BLaER1 (cell line): ENCODE data around the gene SFT2D3.
A peak's percentile ranks its signal among the peaks of the same experiment; 100 is the strongest.

Source experiments
- H3K27ac ChIP-seq: shearing (Covaris generic); formaldehyde crosslinking; 2 replicates; pipeline ENCODE4 v1.8.1; 2022
- H3K27me3 ChIP-seq: shearing (Covaris generic); formaldehyde crosslinking; 2 replicates; pipeline ENCODE4 v1.8.1; 2022
- H3K36me3 ChIP-seq: shearing (Covaris generic); formaldehyde crosslinking; 2 replicates; pipeline ENCODE4 v1.8.1; 2022
- H3K4me1 ChIP-seq: shearing (Covaris generic); formaldehyde crosslinking; 2 replicates; pipeline ENCODE4 v1.8.1; 2022
- H3K4me2 ChIP-seq: shearing (Covaris generic); formaldehyde crosslinking; 2 replicates; pipeline ENCODE4 v1.8.1; 2022
- H3K4me3 ChIP-seq: shearing (Covaris generic); formaldehyde crosslinking; 2 replicates; pipeline ENCODE4 v1.8.1; 2022
- H3K9ac ChIP-seq: shearing (Covaris generic); formaldehyde crosslinking; 2 replicates; pipeline ENCODE4 v1.8.1; 2022
- H3K9me3 ChIP-seq: shearing (Covaris generic); formaldehyde crosslinking; 2 replicates; pipeline ENCODE4 v1.8.1; 2022
- H4K20me1 ChIP-seq: shearing (Covaris generic); formaldehyde crosslinking; 2 replicates; pipeline ENCODE4 v1.8.1; 2022
- Cebpa-rat ChIP-seq: shearing (Covaris generic); IDR thresholded peaks from 2 replicates; pipeline ENCODE4 v1.8.1; 2022

Gene SFT2D3

DNA sequence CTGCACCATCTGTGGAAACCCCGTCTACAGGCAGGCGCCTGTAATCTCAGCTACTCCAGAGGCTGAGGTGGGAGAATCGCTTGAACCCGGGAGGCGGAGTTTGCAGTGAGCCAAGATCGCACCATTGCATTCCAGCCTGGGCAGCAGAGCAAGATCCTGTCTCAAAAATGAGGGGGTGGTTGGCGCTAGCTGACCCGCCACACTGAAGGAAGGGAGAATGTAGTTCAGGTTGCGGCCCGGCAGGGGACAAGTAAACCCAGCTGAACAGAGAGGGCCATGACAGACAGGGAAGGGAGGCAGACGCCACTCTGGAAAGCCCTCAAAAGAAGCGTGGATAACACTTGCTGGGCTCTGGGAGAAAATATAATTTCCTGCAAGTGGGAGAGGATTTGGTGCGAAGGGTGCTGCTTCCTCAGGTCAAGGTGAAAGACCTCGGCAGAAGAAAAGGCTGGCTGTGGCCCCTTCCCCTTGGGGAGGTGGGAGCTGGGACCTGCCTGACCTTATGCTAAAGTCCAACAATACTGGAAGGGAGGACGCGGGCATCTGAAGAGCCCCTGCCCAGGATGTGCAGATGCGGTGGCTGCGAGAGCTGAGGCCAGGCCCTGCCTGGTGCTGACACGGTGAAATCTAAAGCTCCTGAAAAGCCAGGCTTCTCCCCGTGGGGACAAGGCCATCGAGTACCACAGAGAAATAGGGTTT lies 3.7 kb upstream of the SFT2D3 start:
- Histone ChIP-seq H3K27ac (no peak overlapping the region), H3K4me3 (no peak overlapping the region), H3K27me3 (no peaks in the 10 kb centered on the region), H3K9me3 (no peaks in the 10 kb centered on the region), H3K4me1 (peaks cover 13% of the 10 kb centered on the region), H3K36me3 (no peaks in the 10 kb centered on the region), H4K20me1 (peaks cover 4% of the 10 kb centered on the region), H3K4me2 (no peak overlapping the region), H3K9ac (no peak overlapping the region)
- no peak for TF ChIP-seq Cebpa-rat

DNA sequence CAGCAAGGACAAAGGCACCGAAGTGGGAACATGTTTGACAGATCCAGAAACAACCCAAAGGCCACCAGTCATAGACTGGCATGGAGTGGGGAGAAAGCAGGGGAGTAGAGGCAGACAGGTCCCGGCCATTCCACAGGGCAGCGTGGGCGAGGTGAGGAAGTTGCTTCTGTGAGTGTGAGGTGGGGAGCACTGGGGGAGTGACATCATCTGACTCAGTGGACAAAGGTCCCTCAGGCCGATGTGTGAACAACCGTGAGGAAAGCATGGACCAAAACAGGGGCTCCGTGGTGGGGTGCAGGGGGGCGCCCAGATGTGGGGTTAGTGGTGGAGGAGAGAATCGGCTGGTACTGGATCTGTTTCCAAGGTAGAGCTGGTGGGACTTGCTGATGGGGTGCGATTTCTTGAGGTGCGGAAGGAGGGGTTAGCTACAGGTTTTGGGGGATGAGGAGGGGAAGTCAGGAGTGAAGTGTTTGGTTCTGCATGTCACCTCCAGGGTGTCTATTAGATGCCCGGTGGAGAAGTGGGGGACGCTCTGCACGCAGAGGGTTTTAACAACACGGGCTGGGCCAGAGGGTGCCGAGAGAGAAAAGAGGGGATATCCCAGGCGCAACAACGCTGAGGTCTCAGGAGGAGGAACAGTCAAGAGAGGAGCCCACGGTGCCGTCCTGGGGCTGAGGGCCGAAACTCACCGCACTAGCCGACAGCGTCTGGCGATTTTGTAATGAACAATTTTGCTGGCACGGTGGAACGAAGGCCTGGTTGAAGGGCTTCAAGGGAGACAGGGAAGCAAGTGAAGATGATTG lies 2.5 kb upstream of the SFT2D3 start:
- H3K36me3 ChIP-seq: peaks cover 4% of the 10 kb centered on the region; the same call in 1 of the 2 replicates
- TF ChIP-seq Cebpa-rat: no peak
- H3K27ac ChIP-seq: no peak overlapping the region
- no peak overlapping the region for H3K9ac ChIP-seq
- peaks cover 24% of the 10 kb centered on the region for H3K4me1 ChIP-seq
- H3K4me3 ChIP-seq: no peak overlapping the region
- H3K4me2 ChIP-seq: no peak overlapping the region
- peaks cover 16% of the 10 kb centered on the region for H4K20me1 ChIP-seq
- H3K27me3 ChIP-seq: no peaks in the 10 kb centered on the region
- no peaks in the 10 kb centered on the region for H3K9me3 ChIP-seq

DNA sequence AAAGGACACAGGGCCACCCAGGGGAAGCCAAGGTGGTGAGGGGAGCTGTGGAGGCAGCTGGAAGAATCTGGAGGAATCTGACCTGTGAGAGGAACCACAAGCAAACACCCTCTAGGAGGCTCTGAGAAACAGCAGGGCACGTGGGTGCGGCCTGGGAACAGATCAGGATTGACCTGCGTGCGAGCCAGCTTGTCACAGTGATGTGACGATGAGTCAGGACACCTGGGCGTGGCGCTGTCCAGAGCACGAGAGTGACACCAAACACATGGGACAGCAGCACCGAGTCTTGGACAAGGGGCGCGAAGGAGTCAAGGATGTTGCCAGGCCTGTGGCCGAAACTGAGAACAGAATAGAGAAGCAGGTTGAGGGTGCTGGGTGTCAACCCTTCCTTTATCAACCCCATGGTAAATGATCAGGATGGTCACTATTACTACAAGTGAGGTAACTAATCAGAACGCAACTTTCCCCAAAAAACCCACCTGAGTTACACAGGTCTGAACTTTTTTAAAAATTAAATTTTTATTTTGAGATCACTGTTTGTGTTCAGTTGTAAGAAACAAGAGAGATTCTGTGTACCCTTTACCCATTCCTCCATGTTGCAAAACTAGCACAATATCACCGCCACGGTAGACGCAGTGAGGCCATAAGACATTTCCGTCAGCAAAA lies 637 bp upstream of the SFT2D3 start:
- no peaks in the 10 kb centered on the region for H3K27me3 ChIP-seq
- no peaks in the 10 kb centered on the region for H3K9me3 ChIP-seq
- no peak for TF ChIP-seq Cebpa-rat
- H3K27ac ChIP-seq: peak overlapping the region; percentile 99
- H4K20me1 ChIP-seq: peaks cover 30% of the 10 kb centered on the region
- peaks cover 16% of the 10 kb centered on the region for H3K36me3 ChIP-seq
- peak overlapping the region; percentile 98 for H3K9ac ChIP-seq
- H3K4me2 ChIP-seq: peak overlapping the region; percentile 89
- H3K4me3 ChIP-seq: peak overlapping the region; percentile 84
- H3K4me1 ChIP-seq: peaks cover 36% of the 10 kb centered on the region

DNA sequence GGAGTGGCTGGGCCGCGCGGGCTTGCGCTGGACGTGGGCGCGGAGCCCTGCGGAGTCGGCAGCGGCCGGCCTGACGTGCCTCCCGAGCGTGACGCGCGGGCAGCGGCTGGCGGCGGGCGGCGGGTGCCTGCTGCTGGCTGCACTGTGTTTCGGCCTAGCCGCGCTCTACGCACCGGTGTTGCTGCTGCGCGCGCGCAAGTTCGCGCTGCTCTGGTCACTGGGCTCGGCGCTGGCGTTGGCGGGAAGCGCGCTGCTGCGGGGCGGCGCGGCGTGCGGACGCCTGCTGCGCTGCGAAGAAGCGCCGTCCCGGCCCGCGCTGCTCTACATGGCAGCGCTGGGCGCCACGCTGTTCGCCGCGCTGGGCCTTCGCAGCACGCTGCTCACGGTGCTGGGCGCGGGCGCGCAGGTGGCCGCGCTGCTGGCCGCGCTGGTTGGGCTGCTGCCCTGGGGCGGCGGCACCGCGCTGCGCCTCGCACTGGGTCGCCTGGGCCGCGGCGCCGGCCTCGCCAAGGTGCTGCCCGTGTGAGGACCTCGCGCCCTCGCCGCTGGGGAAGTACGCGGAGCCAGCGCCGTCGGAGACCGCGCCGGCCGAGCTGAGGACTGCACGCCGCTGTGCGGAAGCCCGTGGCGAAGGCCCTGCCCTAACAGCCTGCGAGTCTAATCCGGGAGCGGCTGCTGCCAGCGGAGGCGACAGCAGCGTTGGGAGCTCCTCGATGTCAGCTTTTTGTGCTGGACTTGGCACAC lies 526 bp downstream of the SFT2D3 start:
- Histone ChIP-seq H3K27me3 (no peaks in the 10 kb centered on the region), H3K36me3 (peaks cover 27% of the 10 kb centered on the region), H3K4me1 (peaks cover 36% of the 10 kb centered on the region), H3K9me3 (no peaks in the 10 kb centered on the region), H3K9ac (peak overlapping the region; percentile 98), H3K27ac (peak overlapping the region; percentile 99), H3K4me3 (peak overlapping the region; percentile 84), H3K4me2 (peak overlapping the region; percentile 89), H4K20me1 (peaks cover 41% of the 10 kb centered on the region)
- no peak for TF ChIP-seq Cebpa-rat

DNA sequence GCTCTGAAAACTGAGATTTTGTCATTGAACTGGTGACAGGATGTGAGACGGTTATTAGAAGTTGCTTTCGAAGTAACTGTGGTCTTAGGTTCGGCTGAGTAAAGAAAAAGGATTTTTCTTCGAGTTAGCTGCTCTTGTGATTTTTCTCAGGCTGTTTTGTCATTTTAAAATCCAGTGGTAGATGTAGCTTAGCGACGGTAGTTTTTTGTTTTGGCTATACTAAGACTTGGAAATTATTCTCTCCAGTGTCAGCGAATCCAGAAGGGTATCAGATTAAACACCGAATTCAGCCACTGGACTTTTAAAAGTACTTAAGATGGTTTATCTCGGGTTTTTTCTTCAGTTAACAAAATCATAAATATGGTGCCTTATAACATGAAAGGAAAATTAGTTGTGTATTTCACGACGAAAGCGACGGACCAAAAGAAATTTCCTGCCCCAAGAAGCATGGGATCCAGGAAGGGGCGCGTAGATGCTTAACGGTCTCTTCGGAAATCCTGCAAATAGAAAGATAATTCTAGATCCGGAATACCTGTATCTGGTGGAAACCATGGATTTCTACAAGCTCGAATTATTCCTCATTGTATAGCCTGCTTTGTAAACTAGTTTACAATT lies 1.2 kb downstream of the SFT2D3 start:
- H3K36me3 ChIP-seq: peaks cover 34% of the 10 kb centered on the region
- H3K4me3 ChIP-seq: peak overlapping the region; percentile 84

DNA sequence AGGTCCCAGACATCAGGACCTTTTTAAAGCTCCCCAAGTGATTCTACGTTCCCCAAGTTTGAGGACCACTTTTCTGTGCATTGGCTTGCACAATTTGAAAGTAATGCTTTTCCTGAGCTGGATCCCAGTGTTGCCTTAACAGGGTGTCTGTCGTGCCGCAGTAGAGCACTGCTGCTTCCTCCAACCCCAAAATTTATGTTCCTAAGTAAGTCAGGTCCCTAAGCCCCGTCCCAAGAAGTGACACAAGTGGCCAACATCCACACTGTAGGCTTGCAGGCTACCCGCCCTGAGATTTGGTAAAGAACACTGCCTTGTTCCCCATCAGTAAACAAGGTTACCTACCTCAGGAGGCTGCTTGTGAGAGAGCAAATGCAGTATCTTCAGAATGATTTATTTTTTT lies 2.0 kb downstream of the SFT2D3 start:
- Histone ChIP-seq H3K4me1 (peaks cover 36% of the 10 kb centered on the region), H3K9me3 (no peaks in the 10 kb centered on the region), H4K20me1 (peaks cover 41% of the 10 kb centered on the region), H3K4me2 (peak overlapping the region; percentile 89), H3K27me3 (no peaks in the 10 kb centered on the region), H3K27ac (no peak overlapping the region), H3K36me3 (peaks cover 42% of the 10 kb centered on the region), H3K9ac (peak overlapping the region; percentile 98; the same call in 1 of the 2 replicates), H3K4me3 (peak overlapping the region; percentile 84; the same call in 1 of the 2 replicates)
- TF ChIP-seq Cebpa-rat: no peak

More for the DNA sequence above, 1.2 kb downstream of the SFT2D3 start:
- H3K9me3 ChIP-seq: no peaks in the 10 kb centered on the region
- TF ChIP-seq Cebpa-rat: no peak
- H4K20me1 ChIP-seq: peaks cover 41% of the 10 kb centered on the region
- H3K4me1 ChIP-seq: peaks cover 36% of the 10 kb centered on the region
- peak overlapping the region; percentile 89 for H3K4me2 ChIP-seq
- H3K27ac ChIP-seq: peak overlapping the region; percentile 99
- no peaks in the 10 kb centered on the region for H3K27me3 ChIP-seq
- H3K9ac ChIP-seq: peak overlapping the region; percentile 98

DNA sequence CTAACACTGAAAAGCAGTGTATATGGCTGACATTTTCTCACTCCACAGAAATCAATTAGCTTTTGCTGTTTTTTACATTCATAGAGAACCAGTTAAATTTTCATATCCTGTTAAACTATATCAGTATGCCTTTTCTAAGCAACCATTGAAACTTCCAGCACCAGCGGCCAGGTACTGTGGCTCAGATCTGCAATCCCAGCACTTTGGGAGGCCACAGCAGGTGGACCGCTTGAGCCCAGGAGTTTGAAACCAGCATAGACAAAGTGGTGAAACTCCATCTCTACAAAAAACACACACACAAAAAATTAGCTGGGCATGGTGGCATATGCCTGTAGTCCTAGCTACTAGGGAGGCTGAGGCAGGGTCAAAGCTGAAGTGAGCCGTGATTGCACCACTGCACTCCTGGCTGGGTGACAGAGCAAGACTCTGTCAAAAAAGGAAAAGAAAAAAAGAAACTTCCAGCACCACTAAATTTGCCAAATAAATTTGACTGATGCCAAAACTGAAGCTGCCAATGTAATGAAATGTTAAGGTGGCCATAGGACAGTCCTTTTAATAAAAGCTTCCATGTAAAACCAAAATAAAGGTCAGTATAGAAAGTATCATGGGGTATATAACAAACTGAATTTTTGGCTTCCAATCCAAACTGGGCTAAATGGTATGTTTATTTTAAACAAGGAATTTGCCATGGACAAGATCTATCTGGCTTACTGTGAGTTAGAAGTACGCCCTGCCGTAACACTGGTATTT lies 3.5 kb downstream of the SFT2D3 start:
- no peak overlapping the region for H3K4me3 ChIP-seq
- no peaks in the 10 kb centered on the region for H3K27me3 ChIP-seq
- TF ChIP-seq Cebpa-rat: no peak
- H4K20me1 ChIP-seq: peaks cover 41% of the 10 kb centered on the region
- H3K4me2 ChIP-seq: no peak overlapping the region
- peaks cover 36% of the 10 kb centered on the region for H3K4me1 ChIP-seq
- no peak overlapping the region for H3K27ac ChIP-seq
- H3K36me3 ChIP-seq: peaks cover 57% of the 10 kb centered on the region
- H3K9ac ChIP-seq: no peak overlapping the region
- no peaks in the 10 kb centered on the region for H3K9me3 ChIP-seq

DNA sequence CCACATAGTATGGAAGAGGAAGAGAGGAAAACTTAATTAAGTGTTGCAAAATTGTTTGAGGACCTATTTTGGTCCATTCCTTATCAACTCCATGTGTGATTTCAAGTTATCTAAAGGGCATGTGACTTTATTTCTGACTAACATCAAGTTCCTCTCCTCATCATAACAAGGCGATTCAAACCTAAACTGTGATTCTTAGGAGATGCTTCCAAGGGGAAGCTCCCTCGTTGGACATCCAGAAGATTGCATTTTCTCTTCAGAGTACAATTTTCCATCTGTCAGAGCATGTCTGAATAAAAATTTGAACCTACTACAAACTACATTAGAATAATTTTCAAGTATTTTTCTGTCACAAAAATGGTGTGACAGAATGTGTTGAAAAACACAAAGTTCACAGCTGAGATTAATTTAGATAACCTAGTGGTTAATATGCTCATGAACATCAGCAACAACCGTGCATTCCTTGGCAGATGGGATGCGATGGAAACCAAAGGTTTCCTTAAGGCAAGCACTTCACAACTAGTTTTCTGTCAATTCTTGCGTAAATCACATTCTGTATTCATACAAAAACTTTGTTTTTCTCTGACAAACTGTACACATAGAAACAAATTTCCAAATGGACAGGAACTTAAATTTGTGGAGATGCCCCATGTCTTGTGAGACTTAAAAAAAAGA lies 4.2 kb downstream of the SFT2D3 start:
- peaks cover 64% of the 10 kb centered on the region for H3K36me3 ChIP-seq
- no peak overlapping the region for H3K4me2 ChIP-seq
- H3K27ac ChIP-seq: no peak overlapping the region

More for the DNA sequence above, 4.2 kb downstream of the SFT2D3 start:
- H3K9ac ChIP-seq: no peak overlapping the region
- H3K27me3 ChIP-seq: no peaks in the 10 kb centered on the region
- peaks cover 33% of the 10 kb centered on the region for H3K4me1 ChIP-seq
- peaks cover 41% of the 10 kb centered on the region for H4K20me1 ChIP-seq
- H3K9me3 ChIP-seq: no peaks in the 10 kb centered on the region
- H3K4me3 ChIP-seq: no peak overlapping the region
- TF ChIP-seq Cebpa-rat: no peak
